A673 (cell line): ENCODE measurements around the gene IRX4. TPM values are rescaled to one million over a fixed set of nuclear protein-coding genes. Genes with fewer than 3 reads are reported as not detected.

Experiments
- BruUV-seq: library from RNA; stranded (reverse); fragments of 400-500 nt; replicated peaks from 2 replicates; lab custom pipeline; 2021; lab: Mats Ljungman, UMichigan
- CTCF ChIA-PET: fragments of 300-600 bp; sonication (Branson Sonifier 250); formaldehyde crosslinking; loops from one replicate; lab custom pipeline; 2022; ENCODE audit warnings: antibody characterized with exemption; lab: Charles Lee
- POLR2A ChIA-PET: fragments of 300-600 bp; sonication (Branson Sonifier 250); formaldehyde crosslinking; loops from one replicate; lab custom pipeline; 2022; ENCODE audit warnings: antibody characterized with exemption; ENCODE audit not compliant: low non-redundant PET; lab: Charles Lee
- DNase-seq: peaks from one replicate; pipeline ENCODE4 v3.0.0-alpha.2; 2015; ENCODE audit warnings: low spot score
- H3K27ac ChIP-seq: fragments of 200-600 bp; sonication (generic); 2 replicates; pipeline ENCODE4 v1.5.1; 2016; ENCODE audit warnings: mixed run types, low read depth, mild to moderate bottlenecking, mixed read lengths, antibody characterized with exemption, low read length; ENCODE audit not compliant: poor library complexity, severe bottlenecking
- H3K27me3 ChIP-seq: fragments of 200-600 bp; sonication (generic); replicated peaks from 2 replicates; pipeline ENCODE4 v1.6.1; 2017; ENCODE audit warnings: mixed run types, low read depth, mild to moderate bottlenecking, mixed read lengths, antibody characterized with exemption, low read length; ENCODE audit not compliant: insufficient read depth, poor library complexity
- H3K36me3 ChIP-seq: fragments of 200-600 bp; sonication (generic); 2 replicates; pipeline ENCODE4 v1.6.1; 2016; ENCODE audit warnings: mixed run types, mild to moderate bottlenecking, mixed read lengths, antibody characterized with exemption, low read length; ENCODE audit not compliant: insufficient read depth, poor library complexity, severe bottlenecking
- H3K4me1 ChIP-seq: fragments of 200-600 bp; sonication (generic); 2 replicates; pipeline ENCODE4 v1.6.1; 2017; ENCODE audit warnings: mixed run types, mild to moderate bottlenecking, mixed read lengths, antibody characterized with exemption, low read length; ENCODE audit not compliant: insufficient read depth, poor library complexity, severe bottlenecking
- H3K4me3 ChIP-seq: fragments of 200-600 bp; sonication (generic); 2 replicates; pipeline ENCODE4 v1.5.1; 2016; ENCODE audit warnings: low read depth, mixed run types, mild to moderate bottlenecking, mixed read lengths, low read length; ENCODE audit not compliant: poor library complexity, severe bottlenecking
- H3K9me3 ChIP-seq: fragments of 200-600 bp; sonication (generic); 2 replicates; pipeline ENCODE4 v1.6.1; 2016; ENCODE audit warnings: mixed run types, low read depth, mild to moderate bottlenecking, mixed read lengths, antibody characterized with exemption, low read length; ENCODE audit not compliant: poor library complexity, severe bottlenecking
- EZH2 ChIP-seq: fragments of 200-600 bp; sonication (generic); IDR thresholded peaks from 2 replicates; pipeline ENCODE4 v1.6.1; 2017; ENCODE audit warnings: borderline replicate concordance, low read depth, mild to moderate bottlenecking, mixed read lengths, antibody characterized with exemption, low read length; ENCODE audit not compliant: poor library complexity, severe bottlenecking
- intact Hi-C: fragments of 100-400 bp; cut with micrococcal nuclease; formaldehyde crosslinking; loops from one replicate; pipeline ENCODE4 v1.10.0; 2022; ENCODE audit not compliant: unreplicated experiment
- total RNA-seq: library from RNA; stranded (reverse); gene quantifications from 2 replicates; pipeline ENCODE4 v1.2.3, GENCODE V29; 2021
- TF ChIP-seq, protein P1 (sequence below): fragments of 300-800, 200-600 bp; sonication (generic); conservative IDR thresholded peaks from 2 replicates; pipeline ENCODE4 v1.5.1; 2017; ENCODE audit warnings: low read depth, mild to moderate bottlenecking, antibody characterized with exemption, low read length, moderate library complexity, mixed read lengths

IRX4 gene
- total RNA-seq, 1 experiment from 2014 or later, result not detected

DNA sequence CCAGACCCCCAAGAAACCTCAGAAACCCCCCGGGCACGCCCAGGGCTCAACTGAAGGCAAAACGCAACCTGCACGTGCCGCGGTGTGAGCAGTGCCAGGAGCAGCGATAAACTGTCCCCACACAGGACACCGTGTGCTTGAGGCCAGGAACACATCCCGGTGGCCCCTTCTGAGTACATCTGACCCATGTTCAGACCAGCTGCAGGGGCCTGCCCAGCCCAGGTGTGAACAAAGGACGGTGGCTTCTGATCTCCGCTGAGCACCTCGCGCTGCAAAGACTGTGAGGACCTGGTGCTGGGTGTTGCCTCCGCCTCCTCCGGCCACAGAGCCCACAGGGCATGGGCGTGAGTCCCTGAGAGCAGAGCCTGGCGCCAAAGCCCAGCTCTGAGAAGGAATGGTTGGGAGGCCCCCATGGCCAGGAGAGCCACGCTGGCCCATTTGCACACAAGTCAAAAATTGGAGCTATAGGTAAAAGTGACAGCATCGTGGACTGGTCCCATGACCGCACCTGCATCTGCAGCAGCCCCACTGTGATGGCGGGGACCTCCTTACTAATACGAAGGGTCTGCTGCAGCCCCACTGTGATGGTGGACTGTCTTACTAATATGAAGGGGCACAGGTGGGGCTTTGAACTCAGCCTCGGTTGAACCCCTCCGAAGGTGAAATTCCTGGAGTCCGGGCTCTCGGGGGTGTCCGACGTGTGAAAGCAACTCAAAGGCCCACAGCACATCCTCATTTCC is 50.0 kb downstream of the IRX4 start:
- Histone ChIP-seq H3K4me1 (no peaks in the 10 kb centered on the region), H3K9me3 (no peaks in the 10 kb centered on the region), H3K27ac (no peak overlapping the region), H3K27me3 (peaks cover 5% of the 10 kb centered on the region), H3K4me3 (no peak overlapping the region), H3K36me3 (no peaks in the 10 kb centered on the region)
- CTCF ChIA-PET, result no interaction called here
- POLR2A ChIA-PET, result no interaction called here
- no peak for DNase-seq
- no TSS peak for BruUV-seq
- intact Hi-C loops, result no loop called here
- TF ChIP-seq, protein P1, sequence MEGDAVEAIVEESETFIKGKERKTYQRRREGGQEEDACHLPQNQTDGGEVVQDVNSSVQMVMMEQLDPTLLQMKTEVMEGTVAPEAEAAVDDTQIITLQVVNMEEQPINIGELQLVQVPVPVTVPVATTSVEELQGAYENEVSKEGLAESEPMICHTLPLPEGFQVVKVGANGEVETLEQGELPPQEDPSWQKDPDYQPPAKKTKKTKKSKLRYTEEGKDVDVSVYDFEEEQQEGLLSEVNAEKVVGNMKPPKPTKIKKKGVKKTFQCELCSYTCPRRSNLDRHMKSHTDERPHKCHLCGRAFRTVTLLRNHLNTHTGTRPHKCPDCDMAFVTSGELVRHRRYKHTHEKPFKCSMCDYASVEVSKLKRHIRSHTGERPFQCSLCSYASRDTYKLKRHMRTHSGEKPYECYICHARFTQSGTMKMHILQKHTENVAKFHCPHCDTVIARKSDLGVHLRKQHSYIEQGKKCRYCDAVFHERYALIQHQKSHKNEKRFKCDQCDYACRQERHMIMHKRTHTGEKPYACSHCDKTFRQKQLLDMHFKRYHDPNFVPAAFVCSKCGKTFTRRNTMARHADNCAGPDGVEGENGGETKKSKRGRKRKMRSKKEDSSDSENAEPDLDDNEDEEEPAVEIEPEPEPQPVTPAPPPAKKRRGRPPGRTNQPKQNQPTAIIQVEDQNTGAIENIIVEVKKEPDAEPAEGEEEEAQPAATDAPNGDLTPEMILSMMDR, result no peak
- no peak for TF ChIP-seq EZH2

DNA sequence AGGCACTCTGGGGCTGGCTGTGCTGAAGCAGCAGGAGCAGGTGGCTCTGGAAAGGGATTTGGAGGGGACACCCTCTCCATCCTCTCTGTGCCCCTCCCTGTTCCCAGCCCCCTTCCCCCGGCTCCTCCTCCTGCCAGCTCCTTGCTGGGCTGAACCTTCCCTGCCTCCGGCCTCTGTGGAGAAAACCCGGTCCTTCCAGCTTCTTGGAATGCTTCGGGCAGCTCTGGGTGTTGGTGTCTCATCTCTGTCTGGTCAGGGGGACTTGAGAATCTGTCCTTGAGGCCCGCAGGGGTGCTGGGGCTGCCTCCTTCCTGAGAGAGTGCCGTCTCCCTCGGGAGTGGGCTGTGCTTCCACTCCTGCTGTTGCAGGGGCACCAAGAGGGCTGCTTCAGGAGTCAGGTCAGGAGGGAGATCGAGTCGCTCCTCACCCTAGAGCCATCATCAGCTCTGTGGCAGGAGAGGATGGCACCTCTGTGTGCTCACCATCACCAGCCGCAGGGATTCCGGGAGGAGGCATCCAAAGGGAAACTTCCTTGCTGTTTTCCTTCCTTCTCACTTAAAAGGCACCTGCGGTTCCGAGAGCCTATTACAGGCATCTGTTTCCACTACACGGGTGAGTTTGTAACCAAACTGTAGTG is 50.9 kb downstream of the IRX4 start:
- peaks cover 5% of the 10 kb centered on the region for H3K27me3 ChIP-seq
- H3K27ac ChIP-seq, result no peak overlapping the region
- CTCF ChIA-PET, result no interaction called here
- no peaks in the 10 kb centered on the region for H3K36me3 ChIP-seq
- DNase-seq, result no peak
- H3K9me3 ChIP-seq, result no peaks in the 10 kb centered on the region
- no TSS peak for BruUV-seq
- H3K4me1 ChIP-seq, result no peaks in the 10 kb centered on the region
- no peak for TF ChIP-seq EZH2
- TF ChIP-seq, protein P1, result no peak
- intact Hi-C loops, result no loop called here
- POLR2A ChIA-PET, result no interaction called here
- no peak overlapping the region for H3K4me3 ChIP-seq

DNA sequence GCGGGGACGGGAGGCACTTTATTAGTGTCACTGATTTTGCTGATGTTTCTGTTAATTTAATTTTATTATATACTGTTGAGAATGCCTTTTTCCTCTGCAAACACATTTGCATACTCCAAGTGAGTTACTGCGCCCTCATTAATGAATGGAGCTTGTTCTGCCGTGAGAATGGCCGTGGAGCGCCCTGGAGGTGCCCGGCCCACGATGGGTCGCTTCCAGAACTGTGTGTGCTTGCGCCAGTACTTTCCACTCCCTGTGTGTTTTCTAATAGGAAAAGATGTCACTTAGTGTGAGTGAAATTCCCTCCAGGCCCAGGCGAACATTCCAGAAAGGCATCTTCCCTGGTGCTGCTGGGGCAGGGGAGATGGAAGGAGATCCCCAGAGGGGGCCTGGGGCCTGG is 51.5 kb downstream of the IRX4 start:
- Histone ChIP-seq H3K4me3 (no peak overlapping the region), H3K27ac (no peak overlapping the region), H3K4me1 (no peaks in the 10 kb centered on the region), H3K9me3 (no peaks in the 10 kb centered on the region), H3K36me3 (no peaks in the 10 kb centered on the region), H3K27me3 (peaks cover 5% of the 10 kb centered on the region)
- ChIA-PET POLR2A (no interaction called here), CTCF (no interaction called here)
- TF ChIP-seq, protein P1, result no peak
- no peak for TF ChIP-seq EZH2
- DNase-seq, result no peak
- no TSS peak for BruUV-seq
- intact Hi-C loops, result no loop called here
